Caco-2 (cell line): ENCODE measurements around the gene CHID1. TPM values are rescaled to one million over a fixed set of nuclear protein-coding genes. Genes with fewer than 3 reads are reported as not detected.

Experiments
- BruUV-seq: library from RNA; stranded (reverse); fragments of 400-500 nt; replicated peaks from 2 replicates; lab custom pipeline; 2021; lab: Mats Ljungman, UMichigan
- CTCF ChIA-PET: fragments of 300-600 bp; sonication (Branson Sonifier 250); formaldehyde crosslinking; loops from one replicate; lab custom pipeline; 2022; ENCODE audit warnings: antibody characterized with exemption; lab: Charles Lee
- POLR2A ChIA-PET: fragments of 300-600 bp; sonication (Branson Sonifier 250); formaldehyde crosslinking; loops from one replicate; lab custom pipeline; 2022; ENCODE audit warnings: antibody characterized with exemption; lab: Charles Lee
- DNase-seq, 2 experiments: peaks; one replicate each; pipeline versions ENCODE4 v3.0.0 to v3.0.0-alpha.2; 2020 to 2022
- H3K27me3 ChIP-seq: replicated peaks from 2 replicates; pipeline ENCODE4 v1.6.0; 2011; ENCODE audit warnings: low read length; ENCODE audit not compliant: control insufficient read depth, insufficient read depth
- H3K36me3 ChIP-seq: 2 replicates; pipeline ENCODE4 v1.5.1; 2011; ENCODE audit warnings: low read length; ENCODE audit not compliant: control insufficient read depth, insufficient read depth
- H3K4me1 ChIP-seq: fragments of 250-450 bp; sonication (Bioruptor Pico); 2 replicates; pipeline ENCODE4 v1.5.1; 2020; ENCODE audit warnings: mild to moderate bottlenecking
- H3K4me3 ChIP-seq: 2 replicates; pipeline ENCODE4 v1.5.1; 2011; ENCODE audit warnings: low read depth, mild to moderate bottlenecking, control low read depth, low read length
- H3K9me3 ChIP-seq: fragments of 250-450 bp; sonication (Bioruptor Pico); 2 replicates; pipeline ENCODE4 v1.5.1; 2020; ENCODE audit warnings: mild to moderate bottlenecking, moderate library complexity
- H3K27ac Mint-ChIP-seq: one replicate; pipeline ENCODE4 v1.8.0; 2022; ENCODE audit warnings: mixed read lengths; ENCODE audit not compliant: unreplicated experiment
- H3K27me3 Mint-ChIP-seq: one replicate; pipeline ENCODE4 v1.8.0; 2022; ENCODE audit warnings: mixed read lengths; ENCODE audit not compliant: insufficient read depth, unreplicated experiment
- H3K36me3 Mint-ChIP-seq: one replicate; pipeline ENCODE4 v1.8.0; 2022; ENCODE audit warnings: mild to moderate bottlenecking, mixed read lengths; ENCODE audit not compliant: insufficient read depth, unreplicated experiment
- H3K4me1 Mint-ChIP-seq: one replicate; pipeline ENCODE4 v1.8.0; 2022; ENCODE audit warnings: low read depth, mixed read lengths; ENCODE audit not compliant: unreplicated experiment
- H3K4me3 Mint-ChIP-seq: one replicate; pipeline ENCODE4 v1.8.0; 2022; ENCODE audit warnings: mild to moderate bottlenecking, moderate library complexity, mixed read lengths; ENCODE audit not compliant: unreplicated experiment
- H3K9me3 Mint-ChIP-seq: one replicate; pipeline ENCODE4 v1.8.0; 2022; ENCODE audit warnings: mixed read lengths; ENCODE audit not compliant: unreplicated experiment
- CTCF ChIP-seq, 2 experiments: fragments of 200-600 bp in 1 of 2; IDR thresholded peaks; 1 replicate in 1 of 2; 2 replicates in 1 of 2; pipeline versions ENCODE4 v1.5.1 to v1.8.0; 2011 to 2022; ENCODE audit warnings: antibody characterized with exemption in 1 of 2, control low read depth in 1 of 2, inconsistent platforms in 1 of 2, low read depth in 1 of 2, low read length in 1 of 2, mild to moderate bottlenecking in 1 of 2, moderate library complexity in 1 of 2; ENCODE audit not compliant: insufficient read depth in 1 of 2, severe bottlenecking in 1 of 2, unreplicated experiment in 1 of 2
- intact Hi-C: fragments of 100-400 bp; cut with micrococcal nuclease; formaldehyde crosslinking; loops from one replicate; pipeline ENCODE4 v1.10.0; 2022; ENCODE audit not compliant: unreplicated experiment
- total RNA-seq: library from RNA; stranded (reverse); gene quantifications from 2 replicates; pipeline ENCODE4 v1.2.3, GENCODE V29; 2022

Gene CHID1
- total RNA-seq, 1 experiment from 2014 or later: 180 TPM

GRCh38 chr11:958101-958500 is 47.5 kb upstream of the CHID1 start:
- Mint-ChIP-seq H3K9me3 (no peaks in the 10 kb centered on the region), H3K4me3 (peak overlapping the region; percentile 38), H3K4me1 (peaks cover 53% of the 10 kb centered on the region), H3K27ac (peak overlapping the region; percentile 78), H3K36me3 (peaks cover 82% of the 10 kb centered on the region), H3K27me3 (no peaks in the 10 kb centered on the region)
- ChIA-PET CTCF (interaction anchor here (1.5 kb wide), 1 partner anchor 60 kb away, joined by 5 read pairs; no protein-coding TSS in a partner anchor), POLR2A (no interaction called here)
- no peaks in the 10 kb centered on the region for H3K36me3 ChIP-seq
- H3K4me1 ChIP-seq: peaks cover 65% of the 10 kb centered on the region
- no peaks in the 10 kb centered on the region for H3K27me3 ChIP-seq
- DNase-seq: no peak
- no TSS peak for BruUV-seq
- no peak for TF ChIP-seq CTCF (IDR thresholded peaks at IDR 0.05; ENCODE audit: insufficient read depth in 1 of 2, low read depth in 1 of 2, low read length in 1 of 2, severe bottlenecking in 1 of 2, unreplicated experiment in 1 of 2)
- H3K4me3 ChIP-seq: no peak overlapping the region
- intact Hi-C loops: no loop called here
- H3K9me3 ChIP-seq: no peaks in the 10 kb centered on the region

GRCh38 chr11:957212-957920 is 46.8 kb upstream of the CHID1 start:
- Histone ChIP-seq H3K9me3 (no peaks in the 10 kb centered on the region), H3K4me1 (peaks cover 69% of the 10 kb centered on the region), H3K4me3 (no peak overlapping the region), H3K36me3 (no peaks in the 10 kb centered on the region), H3K27me3 (no peaks in the 10 kb centered on the region)
- TF ChIP-seq CTCF (IDR thresholded peaks at IDR 0.05; ENCODE audit: insufficient read depth in 1 of 2, low read depth in 1 of 2, low read length in 1 of 2, severe bottlenecking in 1 of 2, unreplicated experiment in 1 of 2): no peak
- H3K27me3 Mint-ChIP-seq: no peaks in the 10 kb centered on the region
- TSS peak; percentile 42 for BruUV-seq
- peak; percentile 91 to 92 for DNase-seq
- H3K27ac Mint-ChIP-seq: peak overlapping the region; percentile 78
- peak overlapping the region; percentile 38 for H3K4me3 Mint-ChIP-seq
- intact Hi-C loops: no loop called here
- no peaks in the 10 kb centered on the region for H3K9me3 Mint-ChIP-seq
- H3K36me3 Mint-ChIP-seq: peaks cover 77% of the 10 kb centered on the region
- peaks cover 59% of the 10 kb centered on the region for H3K4me1 Mint-ChIP-seq
- CTCF ChIA-PET: interaction anchor here (1.5 kb wide), 1 partner anchor 59 kb away, joined by 5 read pairs; no protein-coding TSS in a partner anchor
- POLR2A ChIA-PET: no interaction called here

DNA sequence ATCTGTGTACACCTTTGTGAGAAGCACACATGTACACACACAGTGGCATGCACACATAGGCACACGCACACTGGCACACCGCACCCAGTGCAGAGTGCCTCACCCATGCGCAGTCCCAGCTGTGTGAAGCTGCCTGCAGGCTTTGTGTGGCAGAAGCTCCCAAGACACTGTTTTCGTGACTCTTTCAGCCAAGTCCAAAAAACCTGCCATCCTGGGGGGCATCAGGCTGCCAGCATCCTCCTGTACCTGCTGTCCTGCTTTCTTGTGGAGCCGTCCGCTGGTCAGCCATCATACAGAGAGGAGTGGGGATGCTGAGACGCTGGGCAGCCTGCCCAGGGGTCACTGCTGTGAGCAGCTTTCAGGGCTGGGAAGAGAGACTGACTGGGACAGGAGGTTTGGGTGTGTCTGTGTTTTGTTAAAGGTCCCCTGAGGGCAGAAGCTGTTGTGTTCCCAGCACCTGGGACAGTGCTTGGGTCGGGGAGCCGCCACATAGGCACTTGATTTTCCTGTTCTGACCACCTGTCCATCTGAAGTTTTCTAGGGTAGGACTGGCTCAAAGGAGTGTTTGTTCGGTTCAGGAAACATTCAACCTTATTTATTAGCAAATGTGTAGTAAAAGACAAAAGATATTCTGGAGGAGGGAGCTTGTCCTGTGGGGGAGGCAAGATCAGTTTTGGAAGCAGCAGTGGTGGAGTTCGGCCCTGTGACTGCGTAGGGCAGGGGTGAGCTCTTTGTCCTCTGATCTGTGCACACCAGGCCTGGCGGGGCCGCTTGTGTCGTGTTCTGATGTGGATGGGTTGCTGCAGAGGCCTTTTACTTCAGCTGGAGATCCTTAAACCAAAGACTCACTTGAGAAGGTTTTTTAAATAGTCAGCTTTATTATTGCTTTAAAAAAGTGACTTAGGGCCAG is 44.8 kb upstream of the CHID1 start:
- Histone ChIP-seq H3K4me1 (peaks cover 87% of the 10 kb centered on the region), H3K9me3 (no peaks in the 10 kb centered on the region), H3K27me3 (no peaks in the 10 kb centered on the region), H3K36me3 (no peaks in the 10 kb centered on the region), H3K4me3 (no peak overlapping the region)
- peak overlapping the region; percentile 55 for H3K4me3 Mint-ChIP-seq
- no TSS peak for BruUV-seq
- peak; percentile 76 to 83 for DNase-seq
- H3K9me3 Mint-ChIP-seq: no peaks in the 10 kb centered on the region
- peaks cover 79% of the 10 kb centered on the region for H3K36me3 Mint-ChIP-seq
- H3K27me3 Mint-ChIP-seq: no peaks in the 10 kb centered on the region
- H3K27ac Mint-ChIP-seq: peak overlapping the region; percentile 78
- H3K4me1 Mint-ChIP-seq: peaks cover 64% of the 10 kb centered on the region
- POLR2A ChIA-PET: no interaction called here
- intact Hi-C loops: no loop called here
- no peak for TF ChIP-seq CTCF (IDR thresholded peaks at IDR 0.05; ENCODE audit: insufficient read depth in 1 of 2, low read depth in 1 of 2, low read length in 1 of 2, severe bottlenecking in 1 of 2, unreplicated experiment in 1 of 2)
- CTCF ChIA-PET: interaction anchor here (0.5 to 1.2 kb wide), 2 partner anchors 11 to 136 kb away, joined by 3 to 4 read pairs; no protein-coding TSS in a partner anchor
